ENCODE results near the gene SIK2. TPM values are rescaled to one million over a fixed set of nuclear protein-coding genes. Genes with fewer than 3 reads are reported as not detected.

The SIK2 gene
- total and polyA plus RNA-seq, 9 of the 15 experiments (the other 6 are each of a cell fraction or from before 2014, with no cell fraction given) = 0.74 to 11.6 (median 3.8) TPM

- TF ChIP-seq CHD7 (IDR thresholded peaks at IDR 0.05; ENCODE audit: low read depth, low read length) (no peak), TFAP4 (CRISPR knock-in tag; IDR thresholded peaks at IDR 0.05; ENCODE audit: borderline replicate concordance) (peak; percentile 75), MCM3 (IDR thresholded peaks at IDR 0.05) (no peak), KDM5B (IDR thresholded peaks at IDR 0.05; ENCODE audit: insufficient replicate concordance, low read depth, low read length) (peak; percentile 20), DDX20 (tag; IDR thresholded peaks at IDR 0.05; ENCODE audit: low read depth) (no peak), SIN3B (IDR thresholded peaks at IDR 0.05; ENCODE audit: low read depth) (no peak), RREB1 (CRISPR knock-in tag; IDR thresholded peaks at IDR 0.05) (no peak), ZNF239 (CRISPR knock-in tag; IDR thresholded peaks at IDR 0.05) (no peak)
Observed at GRCh38 chr11:111601979-111602864, at the start of gene SIK2 (continued).
